GM18873 (cell line): Measurements from ENCODE around the gene SEC22A.

Source experiments
- ATAC-seq: cut with Tn5 transposase; IDR thresholded peaks from one replicate; pipeline ENCODE4 v1.9.1; 2021; ENCODE audit warnings: mild to moderate bottlenecking, moderate library complexity, moderate number of reproducible peaks; ENCODE audit not compliant: unreplicated experiment, low FRiP score

The SEC22A gene, protein sequence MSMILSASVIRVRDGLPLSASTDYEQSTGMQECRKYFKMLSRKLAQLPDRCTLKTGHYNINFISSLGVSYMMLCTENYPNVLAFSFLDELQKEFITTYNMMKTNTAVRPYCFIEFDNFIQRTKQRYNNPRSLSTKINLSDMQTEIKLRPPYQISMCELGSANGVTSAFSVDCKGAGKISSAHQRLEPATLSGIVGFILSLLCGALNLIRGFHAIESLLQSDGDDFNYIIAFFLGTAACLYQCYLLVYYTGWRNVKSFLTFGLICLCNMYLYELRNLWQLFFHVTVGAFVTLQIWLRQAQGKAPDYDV

DNA sequence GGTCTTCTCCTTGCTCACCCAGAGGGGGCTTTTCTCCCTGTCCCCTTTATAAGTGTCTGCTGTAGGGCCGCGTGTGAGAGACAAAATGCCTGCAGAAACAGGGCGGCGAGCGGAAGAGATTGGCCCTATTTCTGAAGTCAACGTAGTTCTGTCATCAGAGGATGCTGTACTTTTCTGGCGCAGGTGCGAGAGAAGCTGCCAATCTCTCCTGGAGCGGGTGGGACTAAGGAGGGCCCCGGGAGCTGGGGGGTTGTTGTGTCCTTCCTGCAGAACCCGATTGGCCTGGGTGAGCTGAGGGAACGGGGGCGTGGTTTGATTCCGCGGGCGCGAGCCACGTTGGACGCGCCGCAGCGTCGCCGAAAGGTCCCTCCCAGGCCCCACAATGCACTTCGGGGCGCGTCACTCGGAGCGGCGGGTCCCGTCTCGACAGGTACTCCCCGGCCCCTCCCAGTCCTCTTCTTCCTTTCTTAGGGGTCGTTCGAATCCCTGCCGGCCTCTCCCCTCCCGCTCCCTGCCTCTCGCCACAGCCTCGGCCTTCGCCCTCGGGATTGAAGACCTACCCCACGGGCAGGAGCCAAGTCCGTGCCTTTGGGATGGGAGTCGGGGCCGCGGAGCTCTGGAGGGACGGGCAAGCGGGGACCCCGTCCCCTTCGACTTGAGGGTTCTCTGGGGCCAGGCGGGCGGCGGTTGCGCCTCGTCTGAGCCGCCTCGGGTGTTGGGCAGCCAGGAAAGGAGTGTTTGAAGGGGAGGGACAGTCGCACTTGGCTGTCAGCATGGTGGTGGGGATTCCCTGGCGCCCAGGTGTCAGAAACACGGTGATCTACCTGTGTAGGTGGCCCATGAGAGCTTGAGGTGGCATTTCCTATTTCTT, at the start of gene SEC22A:
SEC22A (plus strand) TSS at position 387 of the 871 bp plus-strand sequence. CDS start 7,275 bp downstream, outside the sequence.
- ATAC-seq = peak; percentile 94

DNA sequence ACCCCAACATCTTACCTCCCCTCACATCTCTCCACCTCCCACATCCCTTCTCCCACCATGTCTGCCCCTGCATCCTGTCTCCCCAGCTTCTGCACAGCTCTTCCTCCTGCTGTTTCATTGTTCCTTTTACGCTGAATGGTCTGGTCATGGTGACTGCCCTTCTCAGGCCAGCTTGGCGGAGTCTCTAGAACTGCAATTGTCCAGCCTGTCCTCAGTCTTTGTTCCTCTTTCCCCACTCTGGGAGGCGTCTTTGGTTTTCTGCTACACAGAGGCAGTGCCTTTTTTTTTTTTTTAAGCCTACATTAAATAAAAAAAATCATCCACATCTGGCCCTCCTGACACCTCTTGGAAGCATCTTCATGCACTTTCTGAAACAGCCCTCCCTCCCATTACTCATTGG, 49.1 kb upstream of the SEC22A start:
- ATAC-seq = no peak

DNA sequence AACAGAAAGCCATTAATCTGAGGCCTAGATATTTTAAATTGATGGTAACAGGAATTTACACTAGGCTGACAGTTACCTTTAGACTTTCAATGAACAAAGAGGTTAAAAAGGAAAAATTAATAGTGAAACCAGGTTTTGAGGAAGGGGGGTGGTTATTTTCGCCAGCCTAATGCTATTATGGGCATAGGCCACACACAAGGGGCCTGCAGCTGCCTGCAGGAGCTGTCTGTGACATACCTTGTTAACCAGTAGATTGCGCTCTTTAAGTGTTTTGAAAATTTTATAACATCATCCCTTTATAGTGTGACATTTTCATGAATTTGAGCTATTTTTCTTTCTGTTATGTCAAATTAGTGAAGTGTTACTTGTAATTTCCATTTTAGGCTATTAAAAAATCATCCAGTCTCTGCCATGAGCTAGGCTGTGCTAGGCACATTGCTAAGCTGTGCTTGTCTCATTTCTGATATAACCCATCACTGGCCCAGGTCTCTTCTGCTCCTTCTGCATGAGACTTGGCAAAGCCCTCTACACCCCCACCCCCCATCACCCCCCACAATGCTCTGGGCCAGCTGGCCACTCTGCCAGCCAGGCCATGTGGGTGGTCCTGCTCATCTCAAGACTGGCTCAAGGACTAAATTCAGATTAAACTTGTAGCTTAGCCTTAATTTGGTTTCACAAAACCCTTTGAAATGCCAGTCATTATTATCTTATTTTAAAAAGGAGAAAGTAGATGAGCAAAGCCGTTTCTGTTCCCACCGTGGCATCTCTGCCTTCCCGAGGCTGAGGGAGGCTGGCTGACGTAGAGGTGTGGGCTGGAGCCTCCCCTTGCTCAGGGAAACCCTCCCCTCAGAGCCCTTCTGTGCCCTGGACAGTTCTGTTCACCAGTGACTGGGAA, 48.4 kb upstream of the SEC22A start:
- no peak for ATAC-seq

DNA sequence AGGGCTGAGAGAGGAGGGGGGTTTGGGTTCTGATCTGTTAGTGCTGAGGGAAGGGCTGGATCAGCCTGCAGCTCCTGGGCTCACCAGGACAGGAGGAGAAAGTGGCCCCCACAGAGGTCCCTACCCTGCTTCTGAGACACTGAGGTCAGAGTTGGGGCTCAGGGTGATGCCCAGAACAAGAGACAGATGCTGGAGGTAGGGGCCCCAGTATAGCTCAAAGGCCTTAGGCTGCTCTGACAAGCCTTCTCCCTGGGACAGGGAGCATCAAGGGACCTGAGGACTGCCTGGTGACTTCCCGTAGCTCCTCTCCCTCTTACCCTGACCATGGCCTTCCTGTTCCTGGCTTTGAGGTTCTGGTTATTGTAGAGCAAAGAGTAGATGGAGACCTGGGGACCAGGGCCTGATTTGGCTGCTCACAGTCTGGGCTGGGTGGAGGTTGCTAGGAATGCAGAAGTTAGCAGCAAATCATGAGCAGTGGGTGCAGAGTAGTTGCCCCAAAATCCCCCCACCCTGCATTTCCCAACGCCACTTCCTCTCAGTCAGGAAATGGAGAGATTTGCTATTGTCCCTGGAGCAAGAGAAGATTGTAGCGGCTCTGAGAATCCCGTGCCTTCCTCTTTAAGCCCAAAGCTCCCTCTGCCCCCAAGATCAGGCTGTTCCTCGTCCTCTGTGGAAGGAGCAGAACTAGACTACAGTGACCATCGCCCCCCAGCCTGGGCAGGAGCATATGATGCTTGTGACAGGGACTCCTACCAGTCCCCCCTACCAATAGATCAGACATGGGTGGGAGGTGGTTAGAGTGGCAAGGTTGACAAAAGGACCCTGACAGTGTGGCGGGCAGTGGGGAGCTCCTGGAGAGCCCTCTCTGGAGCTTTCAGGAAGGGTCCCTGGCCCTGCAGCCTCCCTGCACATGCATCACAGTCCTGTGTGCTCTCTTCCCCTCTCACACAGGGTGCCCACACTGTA, 47.4 kb upstream of the SEC22A start:
- ATAC-seq = no peak

DNA sequence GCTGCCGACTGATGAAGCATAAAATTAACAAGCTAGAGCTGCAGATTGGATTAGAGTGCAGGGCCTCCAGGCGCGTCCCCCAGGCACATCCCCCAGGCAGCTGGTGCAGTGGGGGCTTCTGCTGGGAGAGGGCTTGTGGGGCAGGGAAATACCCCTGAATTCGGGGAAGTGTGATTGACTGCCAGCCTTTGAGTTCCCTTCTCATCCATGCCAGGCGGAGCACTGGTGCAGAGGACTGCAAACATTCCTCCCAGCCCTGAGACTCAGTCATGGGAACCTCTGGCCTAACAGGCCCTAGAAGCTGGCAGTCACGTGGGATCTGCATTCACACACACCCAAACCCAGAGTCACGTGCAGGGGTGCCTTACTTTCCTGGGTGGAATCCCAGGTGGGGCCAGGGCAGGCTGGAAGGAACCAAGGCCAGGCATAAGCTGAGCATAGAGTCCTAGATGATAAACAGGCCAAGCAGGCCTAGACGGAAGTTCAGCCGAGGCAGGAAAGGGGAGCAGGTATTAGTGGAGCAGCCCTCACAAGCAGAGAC, 46.2 kb upstream of the SEC22A start:
- ATAC-seq = no peak

DNA sequence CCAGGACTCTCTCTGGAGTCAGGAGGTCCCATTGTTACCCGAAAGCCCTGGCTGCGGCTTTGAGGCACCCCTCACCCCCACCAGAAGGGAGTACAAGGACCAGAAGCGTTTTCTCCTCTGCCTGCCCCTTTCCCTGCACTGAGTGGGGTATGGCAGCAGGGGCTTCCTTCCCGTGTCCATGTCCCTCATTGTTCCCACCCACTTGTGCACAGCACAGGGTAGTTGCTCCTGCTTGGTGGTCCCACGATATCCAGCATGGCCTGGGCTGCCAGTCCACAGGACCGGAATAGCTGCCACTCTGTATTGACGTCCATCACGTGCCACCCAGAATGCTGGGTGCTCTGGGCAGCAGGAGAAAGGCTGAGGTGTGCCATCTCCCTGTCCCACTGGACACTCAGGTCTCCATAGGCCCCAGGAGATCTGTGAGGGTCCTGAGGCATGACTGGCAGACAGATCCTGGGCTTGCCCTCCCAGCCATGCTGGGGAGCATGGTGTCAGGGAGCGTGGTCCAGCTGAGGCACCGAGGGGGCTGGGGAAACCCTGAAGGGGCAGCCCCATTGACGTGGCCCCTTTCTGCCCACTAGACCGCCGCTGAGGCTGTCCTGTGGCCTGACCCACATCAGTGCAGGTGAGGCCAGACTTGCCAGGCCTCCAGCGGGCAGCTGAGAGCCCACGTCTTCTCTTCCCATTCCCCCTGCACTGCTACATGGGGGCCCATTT, 45.3 kb upstream of the SEC22A start:
- ATAC-seq = no peak

DNA sequence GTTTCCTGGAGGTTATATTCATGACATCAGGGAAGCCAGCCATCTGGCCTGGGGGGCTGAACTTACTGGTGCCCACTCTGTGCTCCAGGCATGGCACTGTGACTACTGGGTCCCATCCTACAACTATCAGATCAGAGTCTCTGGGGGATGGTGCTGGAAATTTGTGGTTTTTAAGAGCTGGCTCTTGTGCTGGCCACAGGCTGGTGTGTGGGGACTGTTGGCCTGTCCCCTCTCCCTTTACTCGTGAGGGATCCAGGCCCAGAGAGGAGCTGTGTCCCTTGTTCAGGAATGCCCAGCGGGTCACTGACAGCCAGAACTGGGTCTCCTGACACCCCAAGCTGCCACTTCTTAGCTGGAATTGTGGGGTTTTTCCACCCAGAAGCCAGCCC, 44.5 kb upstream of the SEC22A start:
- ATAC-seq = no peak

DNA sequence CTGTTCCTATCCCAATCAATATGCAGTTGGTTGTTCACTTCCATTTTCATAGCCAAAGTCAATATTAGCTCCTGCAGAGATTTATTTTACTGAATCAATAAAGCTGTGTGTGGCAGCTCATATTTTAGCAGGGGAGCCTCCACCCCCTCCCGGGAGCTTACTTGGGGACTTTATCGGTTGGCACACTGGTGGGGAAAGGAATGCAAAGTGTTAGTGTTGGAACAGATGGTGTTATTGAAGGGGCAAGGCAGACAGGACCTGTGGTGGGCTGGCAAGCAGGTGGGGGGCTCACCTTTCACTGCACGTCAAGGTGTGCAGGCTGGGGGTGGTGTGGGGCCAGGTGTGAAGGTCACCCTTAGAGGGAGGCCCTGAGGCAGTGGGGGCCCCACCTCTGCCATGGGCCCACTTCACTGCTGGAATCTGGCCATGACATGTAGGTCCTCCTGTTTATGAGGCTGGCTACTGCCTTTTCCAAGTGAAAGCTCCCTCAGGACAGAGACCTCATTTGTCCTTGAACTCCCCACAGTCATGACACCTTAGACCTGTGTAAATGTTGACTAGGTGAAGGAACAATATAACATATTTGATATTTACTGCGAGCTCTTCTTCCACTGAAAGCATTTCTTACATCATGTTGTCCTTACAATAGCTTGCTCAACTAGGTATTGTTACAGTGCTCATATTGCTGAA, 44.0 kb upstream of the SEC22A start:
- no peak for ATAC-seq

DNA sequence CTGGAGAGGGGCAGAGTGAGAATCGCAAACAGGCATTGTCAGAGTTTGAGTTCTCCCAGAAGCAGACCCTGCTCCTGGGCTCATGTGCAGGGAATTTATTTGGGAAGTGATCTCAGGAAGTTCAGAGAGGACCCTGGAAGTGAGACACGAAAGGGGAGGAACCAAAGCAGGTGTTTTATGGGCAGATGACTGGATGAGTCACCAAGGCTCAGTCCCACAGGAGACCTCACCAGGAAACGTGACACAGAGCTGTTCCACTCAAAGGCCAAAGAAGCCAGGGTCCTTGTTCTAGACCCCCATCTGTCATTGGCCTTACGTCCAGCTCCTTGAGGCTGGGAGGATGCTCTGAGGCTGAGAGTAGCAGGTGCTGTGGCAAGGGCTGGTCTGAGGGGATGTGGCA, 43.4 kb upstream of the SEC22A start:
- no peak for ATAC-seq

DNA sequence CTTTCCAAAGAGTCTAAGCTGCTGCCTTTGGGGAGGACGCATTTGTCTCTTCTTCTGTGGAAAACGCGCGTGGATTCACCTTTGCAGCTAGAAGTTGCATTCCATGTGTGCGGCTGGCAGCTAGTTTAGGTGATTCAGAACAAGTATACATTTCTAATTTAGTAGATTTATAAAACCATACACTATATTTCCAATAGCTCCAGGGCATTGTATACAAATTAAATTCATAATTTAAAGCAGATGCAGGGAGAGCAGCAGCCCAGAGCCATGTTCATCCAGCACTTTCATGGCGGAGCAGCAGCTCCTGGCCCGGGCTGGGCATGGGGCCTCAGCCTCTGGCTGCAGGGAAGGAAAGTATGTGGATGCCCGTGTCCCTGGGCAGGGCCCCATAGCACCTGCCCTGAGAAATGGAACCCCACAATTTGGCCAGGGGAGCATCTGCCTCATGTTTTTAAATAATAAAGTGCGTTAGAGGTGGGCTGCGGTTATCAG, 42.8 kb upstream of the SEC22A start:
- no peak for ATAC-seq

DNA sequence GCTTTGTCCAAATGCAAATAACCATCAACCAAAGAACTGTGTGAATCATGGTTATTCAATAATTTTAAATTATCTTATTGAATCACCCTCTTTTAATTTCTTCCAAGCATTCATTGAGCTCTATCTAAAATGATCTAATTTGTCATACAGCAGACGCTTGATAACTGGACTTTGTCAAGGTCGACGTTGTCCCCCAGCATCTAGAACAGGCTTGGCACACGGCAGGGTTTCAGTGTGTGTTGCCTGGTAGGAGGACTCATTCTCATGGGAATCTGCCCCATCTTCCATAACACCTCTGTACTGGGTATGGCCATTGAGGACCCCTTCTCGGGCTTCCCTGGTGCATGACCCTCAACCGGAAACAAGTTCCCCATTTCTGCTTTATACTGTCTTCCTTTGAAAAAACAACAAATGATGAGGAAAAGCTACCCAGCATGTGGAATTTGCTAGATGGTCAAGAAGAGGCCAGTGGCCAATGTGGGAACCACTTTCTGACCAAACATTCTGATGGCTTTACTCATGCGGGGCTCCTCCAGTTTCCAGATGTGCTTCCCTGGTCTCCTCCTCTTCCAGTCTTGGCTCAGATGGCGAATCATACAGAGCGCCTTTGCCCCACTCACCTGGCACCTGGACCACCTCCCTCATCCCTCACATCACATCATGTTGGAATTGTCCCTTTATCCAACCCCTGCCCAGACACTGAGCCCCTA, 41.7 kb upstream of the SEC22A start:
- no peak for ATAC-seq

DNA sequence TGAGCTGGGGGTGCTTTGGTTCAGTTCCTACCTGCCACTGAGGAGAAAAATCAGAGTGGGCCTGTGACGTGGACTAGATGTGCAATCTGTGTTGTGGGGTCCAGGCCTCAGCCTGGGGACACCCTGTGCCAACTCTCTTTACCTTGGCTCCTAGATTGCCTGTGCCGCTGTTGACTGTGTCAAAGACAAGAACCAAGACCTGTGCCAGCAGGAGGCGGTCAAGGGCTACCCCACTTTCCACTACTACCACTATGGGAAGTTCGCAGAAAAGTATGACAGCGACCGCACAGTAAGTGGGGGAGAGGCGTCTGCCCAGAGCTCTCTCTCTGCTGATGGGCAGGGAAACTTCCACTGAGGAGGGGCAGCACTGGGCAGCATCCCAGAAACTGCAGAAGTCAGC, 40.6 kb upstream of the SEC22A start:
- ATAC-seq = no peak

DNA sequence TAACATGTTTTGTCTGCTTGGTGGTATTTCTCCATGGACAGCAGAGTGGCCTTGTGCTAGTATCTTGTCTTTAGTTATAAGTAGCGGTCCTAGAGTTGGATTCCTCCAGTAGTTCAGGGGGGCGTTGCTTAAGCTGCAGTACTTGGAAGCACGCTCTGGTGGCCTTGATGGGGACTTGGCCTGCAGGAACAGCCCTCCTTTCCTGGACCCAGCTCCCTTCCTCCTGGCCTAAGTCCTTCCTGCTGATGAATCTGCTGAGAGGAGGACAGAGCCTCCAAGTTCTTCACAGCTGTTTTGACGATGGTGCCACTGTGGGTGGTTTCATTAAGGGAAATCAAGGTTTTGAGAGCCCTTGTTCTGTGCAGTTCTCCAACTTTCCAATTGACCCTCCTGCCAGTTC, 38.6 kb upstream of the SEC22A start:
- ATAC-seq = no peak

DNA sequence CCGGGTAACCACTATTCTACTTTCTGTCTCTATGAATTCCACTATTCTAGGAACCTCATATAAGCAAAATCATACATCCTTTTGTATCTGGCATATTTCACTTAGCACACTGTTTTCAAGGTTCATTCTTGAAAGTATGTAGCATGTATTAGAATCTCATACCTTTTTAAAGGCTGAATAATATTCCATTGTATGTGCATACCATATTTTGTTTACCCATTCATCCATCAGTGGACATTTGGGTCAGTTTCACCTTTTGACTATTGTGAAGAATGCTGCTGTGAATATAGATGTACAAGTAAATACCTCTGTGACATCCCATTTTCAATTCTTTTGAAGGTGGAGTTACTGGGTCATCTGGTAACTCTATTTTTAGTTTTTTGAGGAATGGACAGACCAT, 36.6 kb upstream of the SEC22A start:
- no peak for ATAC-seq

DNA sequence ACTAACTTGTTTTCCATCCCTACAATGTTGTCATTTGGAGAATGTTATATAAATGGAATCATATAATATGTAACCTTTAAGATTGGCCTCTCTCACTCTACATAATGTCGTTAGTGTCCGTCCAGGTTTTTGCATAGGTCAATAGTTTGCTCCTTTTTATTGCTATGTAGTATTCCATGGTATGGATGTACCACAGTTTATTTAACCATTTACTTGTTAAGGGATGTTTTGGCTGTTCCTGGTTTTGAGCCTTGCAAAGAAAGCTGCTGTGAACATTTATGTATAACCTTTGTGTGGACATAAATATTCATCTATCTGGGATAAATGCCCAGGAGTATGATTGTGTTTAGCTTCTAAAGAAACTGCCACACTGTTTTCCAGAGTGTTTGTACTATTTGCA, 34.1 kb upstream of the SEC22A start:
- ATAC-seq = no peak

DNA sequence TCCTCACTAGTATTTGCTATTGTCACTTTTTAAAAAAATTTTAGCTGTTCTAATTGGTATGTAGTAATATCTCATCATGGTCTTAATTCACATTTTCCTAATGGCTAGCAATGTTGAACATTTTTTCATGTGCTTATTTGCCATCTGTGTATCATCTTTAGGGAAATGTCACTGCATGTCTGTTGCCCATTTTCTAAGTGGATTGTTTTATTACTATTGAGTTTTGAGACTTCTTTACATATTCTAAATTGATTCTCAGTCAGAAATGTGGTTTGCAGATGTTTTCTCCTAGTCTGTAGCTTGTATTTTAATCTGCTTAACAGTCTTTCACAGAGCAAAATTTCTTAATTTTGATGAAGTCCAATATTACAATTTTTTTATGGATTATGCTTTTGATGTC, 33.6 kb upstream of the SEC22A start:
- ATAC-seq = no peak

DNA sequence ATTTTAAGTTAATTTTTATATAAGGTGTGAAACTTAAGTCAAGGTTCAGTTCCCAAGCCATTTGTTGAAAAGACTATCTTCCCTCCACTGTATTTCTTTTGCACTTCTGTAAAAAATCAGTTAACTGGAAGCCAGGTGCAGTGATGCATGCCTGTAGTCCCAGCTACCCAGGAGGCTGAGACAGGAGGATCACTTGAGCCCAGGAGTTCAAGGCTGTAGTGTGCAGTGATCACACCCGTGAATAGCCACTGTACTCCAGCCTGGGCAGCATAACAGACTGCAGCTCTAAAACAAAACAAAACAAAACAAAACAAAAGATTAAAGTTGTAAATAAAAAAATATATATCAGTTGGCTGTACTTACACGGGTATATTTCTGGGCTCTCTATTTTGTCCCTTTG, 33.1 kb upstream of the SEC22A start:
- no peak for ATAC-seq
